Measurements from ENCODE around the gene TMEM252.

TMEM252 gene

DNA sequence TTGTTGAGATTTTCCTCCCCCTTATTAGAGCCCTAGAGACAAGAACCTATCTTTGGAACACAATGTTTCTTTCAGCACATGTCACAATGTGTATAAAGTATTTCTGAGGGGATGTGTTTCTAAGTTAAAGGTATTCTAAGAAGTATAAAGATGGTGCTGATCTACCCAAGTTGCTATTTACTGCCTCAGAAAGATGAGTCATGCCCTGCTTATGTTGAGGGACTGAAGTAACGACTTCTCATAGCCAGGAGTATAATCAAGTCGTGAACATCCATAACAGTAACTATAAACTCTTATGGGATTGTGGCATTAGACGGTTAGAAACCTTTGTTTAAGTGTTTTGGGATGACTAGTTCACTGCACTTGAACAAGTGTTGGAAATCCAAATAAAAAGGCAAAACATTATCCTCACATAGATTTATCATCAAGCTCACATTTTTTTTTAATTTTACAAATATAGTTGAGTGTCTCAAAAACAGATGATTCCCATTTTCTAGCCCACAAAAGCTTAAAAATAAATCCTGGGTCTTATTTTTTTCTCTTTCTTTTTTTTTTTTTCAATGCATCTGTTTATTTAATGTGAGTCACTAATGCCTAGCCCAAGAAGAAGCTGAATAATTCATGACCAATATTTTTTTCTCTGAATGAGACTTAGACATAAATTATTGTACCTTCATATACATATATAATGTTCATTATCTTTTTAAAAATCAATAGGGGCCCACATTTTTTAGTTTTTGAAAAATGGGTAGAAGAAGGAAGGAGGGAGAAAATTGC lies 12.2 kb upstream of the TMEM252 start:
- DNase-seq: no peak
- no peaks in the 10 kb centered on the region for H3K36me3 Mint-ChIP-seq (ENCODE audit: low read depth)
- H3K27me3 Mint-ChIP-seq: peaks cover 22% of the 10 kb centered on the region
- no peak overlapping the region for H3K4me3 Mint-ChIP-seq
- H3K27ac Mint-ChIP-seq: no peak overlapping the region
- H3K4me1 Mint-ChIP-seq (ENCODE audit: low read depth): no peaks in the 10 kb centered on the region
- H3K9me3 Mint-ChIP-seq: no peaks in the 10 kb centered on the region

DNA sequence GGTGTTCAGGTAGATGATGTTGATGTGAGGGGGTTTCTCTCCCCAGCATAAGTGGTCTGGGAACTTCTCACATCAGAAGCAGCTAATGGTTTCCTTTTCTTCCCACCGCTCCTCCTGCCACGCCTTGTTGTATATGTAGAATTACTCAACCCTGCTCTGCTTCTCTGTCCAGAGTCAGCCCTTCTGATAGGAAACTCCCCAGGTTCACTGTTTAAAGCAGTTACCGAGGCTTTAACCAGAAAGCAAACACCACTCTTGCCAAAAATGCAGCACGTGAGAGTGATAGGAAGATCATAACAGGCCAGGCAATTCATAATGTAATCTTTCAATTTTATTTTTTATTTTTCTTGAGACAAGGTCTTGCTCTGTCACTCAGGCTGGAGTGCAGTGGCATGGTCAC lies 10.5 kb upstream of the TMEM252 start:
- Mint-ChIP-seq H3K36me3 (ENCODE audit: low read depth) (no peaks in the 10 kb centered on the region), H3K27ac (no peak overlapping the region), H3K27me3 (peaks cover 16% of the 10 kb centered on the region), H3K4me3 (no peak overlapping the region), H3K9me3 (no peaks in the 10 kb centered on the region), H3K4me1 (ENCODE audit: low read depth) (peaks cover 6% of the 10 kb centered on the region)
- no peak for DNase-seq

DNA sequence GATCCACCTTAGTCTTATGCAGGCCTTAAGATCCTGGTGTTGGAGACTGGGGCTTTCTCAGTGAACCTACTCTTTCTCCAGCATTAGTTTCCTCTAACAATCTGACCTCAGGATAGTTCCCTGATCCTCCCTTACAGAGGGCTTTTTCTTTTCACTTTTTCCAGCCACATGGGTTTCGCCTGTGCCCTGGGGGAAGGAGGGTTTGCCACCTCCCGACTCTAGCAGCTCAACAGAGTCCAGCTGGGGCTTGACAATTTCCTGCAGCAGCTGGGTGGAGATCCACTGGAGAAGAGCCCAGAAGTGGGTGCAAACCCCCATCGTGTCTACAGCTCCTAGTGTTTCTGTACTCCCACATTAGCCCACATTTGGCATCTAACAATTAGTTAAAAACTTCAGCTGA lies 7.6 kb upstream of the TMEM252 start:
- no peaks in the 10 kb centered on the region for H3K9me3 Mint-ChIP-seq
- H3K36me3 Mint-ChIP-seq (ENCODE audit: low read depth): no peaks in the 10 kb centered on the region
- H3K4me1 Mint-ChIP-seq (ENCODE audit: low read depth): peaks cover 6% of the 10 kb centered on the region
- no peak overlapping the region for H3K27ac Mint-ChIP-seq
- no peak for DNase-seq
- no peak overlapping the region for H3K4me3 Mint-ChIP-seq
- H3K27me3 Mint-ChIP-seq: peaks cover 19% of the 10 kb centered on the region

DNA sequence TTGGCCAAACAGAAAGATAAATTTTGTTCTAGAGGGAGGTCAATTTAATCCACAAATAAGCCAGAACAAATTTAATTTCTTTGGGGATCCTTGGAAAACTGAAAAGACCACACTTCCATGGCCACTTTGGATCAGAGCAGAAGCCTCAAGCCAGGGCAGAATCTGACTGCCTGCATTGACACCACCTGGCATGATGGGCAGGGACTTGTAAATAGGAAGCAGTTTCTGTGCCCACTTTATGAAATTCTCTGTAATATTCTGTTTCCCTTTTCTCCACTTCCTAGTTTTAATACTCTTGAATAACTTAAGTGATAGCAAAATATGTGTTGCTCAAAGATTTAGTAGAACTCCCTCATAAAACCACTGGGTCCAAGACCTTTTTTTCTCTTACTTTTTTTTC lies 6.7 kb upstream of the TMEM252 start:
- H3K27me3 Mint-ChIP-seq: peaks cover 19% of the 10 kb centered on the region
- no peaks in the 10 kb centered on the region for H3K36me3 Mint-ChIP-seq (ENCODE audit: low read depth)
- H3K4me3 Mint-ChIP-seq: no peak overlapping the region
- no peaks in the 10 kb centered on the region for H3K9me3 Mint-ChIP-seq
- no peak for DNase-seq
- no peak overlapping the region for H3K27ac Mint-ChIP-seq
- H3K4me1 Mint-ChIP-seq (ENCODE audit: low read depth): peaks cover 6% of the 10 kb centered on the region

DNA sequence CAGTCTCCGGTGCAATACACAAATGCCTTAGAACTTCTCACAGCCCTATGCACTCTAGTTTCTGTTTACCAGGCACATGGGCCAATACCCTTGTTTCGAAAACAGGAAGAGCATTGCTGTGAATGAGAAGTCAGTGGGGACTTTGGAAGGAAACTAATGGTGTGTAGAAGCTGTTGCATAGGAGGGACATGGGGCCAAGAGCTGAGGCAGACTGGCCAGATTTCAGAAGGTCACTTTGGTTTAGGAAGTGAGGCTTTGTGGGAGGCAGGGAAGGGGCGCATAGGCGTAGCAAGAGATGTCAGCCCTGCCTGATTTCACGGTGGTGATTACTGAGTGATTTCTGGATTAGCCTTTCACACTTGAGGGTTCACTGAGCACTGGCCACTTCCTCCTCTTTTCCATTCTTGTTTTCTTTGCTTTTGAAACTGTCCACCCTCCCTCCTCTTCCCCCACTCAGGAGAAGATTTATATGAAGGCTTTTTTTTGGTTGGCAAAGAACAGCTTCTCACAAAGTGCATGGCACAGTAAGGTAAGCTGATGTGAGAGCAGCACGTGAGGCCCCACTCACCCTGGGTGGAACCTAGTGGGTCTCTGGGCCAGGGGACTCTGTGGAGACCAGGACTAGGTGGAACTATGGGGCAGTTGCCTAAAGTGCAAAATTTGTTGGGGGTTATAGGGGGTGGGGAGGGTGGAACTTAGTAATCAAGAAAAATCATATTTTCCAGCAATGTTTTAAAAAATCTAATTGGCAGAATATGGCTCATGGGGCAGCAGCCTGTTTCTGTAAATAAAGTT lies 6.1 kb upstream of the TMEM252 start:
- Mint-ChIP-seq H3K36me3 (ENCODE audit: low read depth) (no peaks in the 10 kb centered on the region), H3K4me3 (no peak overlapping the region), H3K27ac (no peak overlapping the region), H3K4me1 (ENCODE audit: low read depth) (peaks cover 6% of the 10 kb centered on the region), H3K27me3 (peaks cover 17% of the 10 kb centered on the region), H3K9me3 (no peaks in the 10 kb centered on the region)
- DNase-seq: no peak

DNA sequence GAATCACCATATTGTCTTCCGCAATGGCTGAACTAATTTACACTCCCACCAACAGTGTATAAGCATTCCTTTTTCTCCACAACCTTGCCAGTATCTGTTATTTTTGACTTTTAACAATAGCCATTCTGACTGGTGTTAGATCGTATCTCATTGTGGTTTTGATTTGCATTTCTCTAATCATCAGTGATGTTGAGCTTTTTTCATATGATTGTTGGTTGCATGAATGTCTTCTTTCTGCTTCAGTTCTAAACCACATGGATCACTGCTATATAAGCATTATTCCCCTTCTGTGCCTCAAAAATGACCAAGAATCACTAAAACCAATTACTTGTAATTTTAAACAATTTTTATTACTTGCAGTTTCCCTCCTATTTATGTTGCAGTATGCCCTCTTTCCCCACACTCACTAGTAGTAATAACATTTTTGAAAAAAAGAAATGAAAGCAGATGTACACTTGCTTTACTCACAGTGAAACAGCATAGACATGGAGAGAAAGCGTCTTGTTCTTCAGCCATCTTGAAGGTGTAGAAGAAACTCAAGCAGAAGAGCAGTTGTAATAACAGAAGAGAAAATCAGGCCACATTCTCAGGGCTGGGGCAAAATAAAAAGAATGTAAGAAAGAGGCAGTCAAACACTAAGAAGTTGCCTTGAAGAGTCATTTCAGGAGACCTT lies 4.5 kb upstream of the TMEM252 start:
- H3K9me3 Mint-ChIP-seq: no peaks in the 10 kb centered on the region
- H3K4me1 Mint-ChIP-seq (ENCODE audit: low read depth): peaks cover 6% of the 10 kb centered on the region
- no peak for DNase-seq
- no peak overlapping the region for H3K27ac Mint-ChIP-seq
- H3K36me3 Mint-ChIP-seq (ENCODE audit: low read depth): no peaks in the 10 kb centered on the region
- peaks cover 13% of the 10 kb centered on the region for H3K27me3 Mint-ChIP-seq
- no peak overlapping the region for H3K4me3 Mint-ChIP-seq

DNA sequence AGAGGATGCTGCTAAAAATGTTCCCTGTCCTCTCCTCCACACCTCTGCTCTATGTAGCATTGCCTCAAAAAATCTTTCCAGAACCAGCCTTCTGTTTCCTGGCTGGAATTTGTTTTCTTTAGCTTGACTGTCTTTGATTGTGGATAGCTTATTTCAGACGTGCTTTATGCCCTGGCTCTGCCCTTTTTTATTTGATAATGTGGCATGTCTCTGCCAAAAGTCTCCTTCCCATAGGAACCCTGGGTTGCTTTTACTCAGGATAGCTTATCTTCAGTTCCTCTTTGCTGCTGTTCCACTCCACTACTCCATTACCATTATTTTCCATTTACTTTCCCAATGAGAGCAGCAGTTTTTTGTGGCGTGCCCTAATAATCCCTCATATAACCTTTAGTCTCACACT lies 885 bp upstream of the TMEM252 start:
- Mint-ChIP-seq H3K27ac (no peak overlapping the region), H3K4me1 (ENCODE audit: low read depth) (peaks cover 3% of the 10 kb centered on the region), H3K4me3 (no peak overlapping the region), H3K36me3 (ENCODE audit: low read depth) (no peaks in the 10 kb centered on the region), H3K27me3 (peaks cover 24% of the 10 kb centered on the region), H3K9me3 (no peaks in the 10 kb centered on the region)
- DNase-seq: no peak

DNA sequence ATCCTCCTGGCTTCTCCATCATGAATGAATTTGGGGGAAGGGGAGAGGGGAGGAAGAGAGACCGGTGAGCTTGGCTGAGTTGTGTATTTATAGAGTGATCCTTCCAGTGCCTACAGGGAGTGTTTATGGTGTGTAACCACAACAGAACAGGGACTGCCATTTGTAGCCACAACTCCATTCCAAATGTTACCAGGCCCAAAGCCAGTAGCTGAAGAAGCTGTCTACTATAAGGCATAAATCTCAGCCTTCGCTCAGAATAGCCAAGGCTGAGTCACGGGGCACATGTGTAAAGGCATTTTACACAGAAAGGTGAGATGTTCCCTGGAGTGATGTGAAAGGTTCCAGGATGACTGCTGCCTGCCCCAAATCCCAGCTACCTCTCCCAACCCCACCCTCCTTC lies 2.5 kb downstream of the TMEM252 start:
- Mint-ChIP-seq H3K9me3 (no peaks in the 10 kb centered on the region), H3K27ac (no peak overlapping the region), H3K4me1 (ENCODE audit: low read depth) (no peaks in the 10 kb centered on the region), H3K36me3 (ENCODE audit: low read depth) (no peaks in the 10 kb centered on the region), H3K27me3 (peaks cover 20% of the 10 kb centered on the region), H3K4me3 (no peak overlapping the region)
- DNase-seq: no peak

DNA sequence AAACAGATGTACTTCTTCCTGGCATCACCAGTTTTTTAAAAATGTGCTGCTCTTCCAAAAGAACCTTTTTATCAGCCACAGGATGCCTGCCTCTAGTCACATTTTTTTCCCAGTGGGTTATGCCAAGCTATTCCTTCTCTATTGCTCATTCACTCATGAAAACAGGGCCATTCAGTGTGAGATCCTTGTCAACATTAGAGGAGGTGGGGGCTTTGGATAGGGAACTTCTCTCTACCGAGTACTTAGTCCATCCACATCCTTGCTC lies 3.1 kb downstream of the TMEM252 start:
- Mint-ChIP-seq H3K4me1 (ENCODE audit: low read depth) (no peaks in the 10 kb centered on the region), H3K4me3 (no peak overlapping the region), H3K27ac (no peak overlapping the region), H3K27me3 (peaks cover 17% of the 10 kb centered on the region), H3K36me3 (ENCODE audit: low read depth) (no peaks in the 10 kb centered on the region), H3K9me3 (no peaks in the 10 kb centered on the region)
- DNase-seq: no peak

DNA sequence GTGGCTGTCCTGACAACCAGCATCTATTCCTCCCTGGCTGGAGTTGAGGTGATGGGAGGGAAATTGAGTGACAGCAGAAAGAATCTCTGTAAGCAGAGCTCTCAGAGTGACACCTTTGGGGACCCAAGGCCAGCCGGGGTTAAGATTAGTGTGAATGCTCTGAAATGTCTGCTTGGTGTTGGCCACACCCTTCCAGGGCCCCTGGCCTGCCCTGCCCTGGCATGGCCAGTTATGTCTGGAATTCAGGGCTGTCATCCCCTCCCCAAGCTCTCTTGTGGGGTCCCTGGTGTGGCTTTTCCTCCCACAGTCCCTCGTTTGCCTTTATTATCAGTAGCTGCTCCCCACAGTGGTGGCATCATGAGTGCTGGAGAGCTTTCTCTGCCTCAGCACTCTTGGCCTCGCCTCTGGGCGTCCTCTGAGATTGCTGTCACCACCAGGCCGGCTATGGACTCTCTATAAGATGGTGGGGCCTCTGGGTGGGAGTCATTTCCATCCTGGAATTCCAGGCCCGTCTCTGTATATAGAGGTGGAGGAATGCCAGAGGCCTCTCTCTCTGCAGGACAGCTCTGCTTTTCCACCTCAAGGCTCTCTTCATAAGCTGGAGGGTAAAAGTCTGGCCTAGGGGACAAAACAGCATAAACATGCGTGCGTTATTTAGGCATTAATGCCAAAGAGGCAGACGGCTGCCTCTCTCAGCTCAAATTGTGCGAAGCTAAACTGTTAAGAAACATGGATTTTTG lies 3.6 kb downstream of the TMEM252 start:
- Mint-ChIP-seq H3K36me3 (ENCODE audit: low read depth) (no peaks in the 10 kb centered on the region), H3K4me3 (no peak overlapping the region), H3K9me3 (no peaks in the 10 kb centered on the region), H3K27ac (no peak overlapping the region), H3K4me1 (ENCODE audit: low read depth) (no peaks in the 10 kb centered on the region), H3K27me3 (peaks cover 16% of the 10 kb centered on the region)
- no peak for DNase-seq

DNA sequence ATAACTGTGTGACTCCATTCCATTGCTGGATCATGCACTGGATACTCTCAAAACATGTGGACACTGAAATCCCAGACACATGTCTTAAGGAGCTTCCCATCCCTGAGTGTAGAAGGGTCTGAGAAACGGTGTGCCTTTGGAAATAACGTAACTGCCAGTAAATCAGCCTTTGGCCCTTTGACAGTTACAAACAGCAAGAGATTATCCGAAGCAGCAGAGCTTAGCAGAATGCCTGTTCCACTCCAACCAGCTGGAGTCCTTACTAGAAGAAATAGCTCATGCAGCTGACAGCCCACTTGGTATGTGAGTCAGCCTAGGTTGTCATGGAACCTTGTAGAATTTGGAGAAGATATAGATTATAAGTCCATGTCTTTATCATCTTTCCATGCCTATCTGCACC lies 7.0 kb downstream of the TMEM252 start:
- peaks cover 15% of the 10 kb centered on the region for H3K27me3 Mint-ChIP-seq
- no peaks in the 10 kb centered on the region for H3K9me3 Mint-ChIP-seq
- H3K4me3 Mint-ChIP-seq: no peak overlapping the region
- DNase-seq: no peak
- H3K4me1 Mint-ChIP-seq (ENCODE audit: low read depth): no peaks in the 10 kb centered on the region
- no peak overlapping the region for H3K27ac Mint-ChIP-seq
- H3K36me3 Mint-ChIP-seq (ENCODE audit: low read depth): no peaks in the 10 kb centered on the region

DNA sequence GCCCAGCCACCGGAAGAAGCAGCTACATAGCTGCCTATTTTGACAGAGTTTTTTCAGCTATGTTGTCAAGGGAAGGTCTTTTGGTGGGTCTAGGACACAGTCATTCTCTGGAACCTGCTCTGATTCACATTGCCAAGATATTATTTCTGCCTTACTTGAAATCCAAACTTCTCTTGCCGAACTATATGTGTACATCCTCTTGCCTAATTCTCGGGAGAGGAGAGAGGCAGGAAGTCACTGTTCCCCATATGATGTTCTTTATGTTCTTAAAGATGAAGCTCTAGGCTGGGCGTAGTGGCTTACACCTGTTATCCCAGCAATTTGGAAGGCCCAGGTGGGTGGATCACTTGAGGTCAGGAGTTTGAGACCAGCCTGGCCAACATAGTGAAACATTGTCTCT lies 8.6 kb downstream of the TMEM252 start:
- no peak overlapping the region for H3K4me3 Mint-ChIP-seq
- H3K36me3 Mint-ChIP-seq (ENCODE audit: low read depth): no peaks in the 10 kb centered on the region
- H3K4me1 Mint-ChIP-seq (ENCODE audit: low read depth): no peaks in the 10 kb centered on the region
- H3K27ac Mint-ChIP-seq: no peak overlapping the region
- no peak for DNase-seq
- no peaks in the 10 kb centered on the region for H3K9me3 Mint-ChIP-seq
- peaks cover 10% of the 10 kb centered on the region for H3K27me3 Mint-ChIP-seq

DNA sequence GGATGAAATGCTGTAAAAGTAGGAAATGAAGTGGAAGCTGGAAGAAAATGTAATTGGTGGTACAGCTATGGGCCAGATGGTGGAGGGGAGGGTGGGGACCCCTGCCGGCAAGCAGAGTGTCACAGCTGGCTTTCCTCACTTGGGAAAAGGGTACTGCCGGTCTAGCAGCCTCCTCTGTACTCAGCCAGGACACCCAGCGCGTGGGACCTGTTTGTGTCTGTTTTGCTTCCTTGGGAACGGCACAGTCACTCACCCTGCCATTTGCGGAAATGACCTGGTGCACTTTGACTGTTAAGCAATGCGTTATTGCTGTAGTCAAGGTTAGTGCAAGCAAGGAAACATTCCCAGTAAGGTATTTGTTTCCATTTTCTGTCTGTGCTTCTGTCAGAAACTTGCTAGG lies 10.1 kb downstream of the TMEM252 start:
- Mint-ChIP-seq H3K4me1 (ENCODE audit: low read depth) (no peaks in the 10 kb centered on the region), H3K4me3 (no peak overlapping the region), H3K27me3 (peaks cover 10% of the 10 kb centered on the region), H3K36me3 (ENCODE audit: low read depth) (no peaks in the 10 kb centered on the region), H3K27ac (no peak overlapping the region), H3K9me3 (no peaks in the 10 kb centered on the region)
- no peak for DNase-seq

DNA sequence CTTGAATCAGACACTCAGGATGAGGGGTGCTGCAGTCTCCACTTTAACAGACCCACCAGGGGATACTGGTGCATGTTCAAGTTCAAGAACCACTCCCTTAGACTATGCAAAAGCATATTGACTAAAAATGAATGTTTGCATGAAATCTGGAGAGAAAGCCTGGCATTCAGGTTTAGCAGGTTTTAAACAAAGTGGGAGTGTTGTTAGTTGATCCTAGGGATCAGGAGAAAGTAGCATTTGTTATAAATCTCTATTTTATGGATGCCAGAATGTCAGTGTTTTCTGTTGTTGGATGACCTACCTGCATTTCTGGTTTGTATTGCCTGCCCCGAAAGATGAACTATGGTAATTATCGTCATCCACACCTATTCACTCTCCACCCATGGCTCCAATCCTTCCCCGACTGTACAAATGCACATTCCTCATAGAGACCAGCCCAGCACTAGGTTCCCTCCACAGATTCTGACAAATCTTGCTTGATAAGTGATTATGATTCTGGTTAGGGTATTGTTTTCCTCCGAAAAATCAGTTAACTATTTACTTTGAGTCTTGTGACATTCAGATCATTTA lies 17.2 kb downstream of the TMEM252 start:
- peaks cover 18% of the 10 kb centered on the region for H3K27me3 Mint-ChIP-seq
- DNase-seq: no peak
- H3K4me1 Mint-ChIP-seq (ENCODE audit: low read depth): no peaks in the 10 kb centered on the region
- H3K36me3 Mint-ChIP-seq (ENCODE audit: low read depth): no peaks in the 10 kb centered on the region
- H3K4me3 Mint-ChIP-seq: no peak overlapping the region
- H3K27ac Mint-ChIP-seq: no peak overlapping the region
- peaks cover 3% of the 10 kb centered on the region for H3K9me3 Mint-ChIP-seq

All from activated T-cell treated with anti-CD3 and anti-CD28 coated beads, Interleukin-2, amount 50 U/mL, for 24 hours (primary cell).